ENCODE data around the gene CBR4. TPM values are rescaled to one million over a fixed set of nuclear protein-coding genes. Genes with fewer than 3 reads are reported as not detected.
"Not testable (repeated sequence)": the region's sequence is repeated elsewhere in the genome, so short reads cannot be mapped to it uniquely, and the experiment has no call there.

CBR4 gene
- total and polyA plus RNA-seq, 10 donors = 7.5 to 33.4 (median 21.3) TPM

- TF ChIP-seq, protein P1, sequence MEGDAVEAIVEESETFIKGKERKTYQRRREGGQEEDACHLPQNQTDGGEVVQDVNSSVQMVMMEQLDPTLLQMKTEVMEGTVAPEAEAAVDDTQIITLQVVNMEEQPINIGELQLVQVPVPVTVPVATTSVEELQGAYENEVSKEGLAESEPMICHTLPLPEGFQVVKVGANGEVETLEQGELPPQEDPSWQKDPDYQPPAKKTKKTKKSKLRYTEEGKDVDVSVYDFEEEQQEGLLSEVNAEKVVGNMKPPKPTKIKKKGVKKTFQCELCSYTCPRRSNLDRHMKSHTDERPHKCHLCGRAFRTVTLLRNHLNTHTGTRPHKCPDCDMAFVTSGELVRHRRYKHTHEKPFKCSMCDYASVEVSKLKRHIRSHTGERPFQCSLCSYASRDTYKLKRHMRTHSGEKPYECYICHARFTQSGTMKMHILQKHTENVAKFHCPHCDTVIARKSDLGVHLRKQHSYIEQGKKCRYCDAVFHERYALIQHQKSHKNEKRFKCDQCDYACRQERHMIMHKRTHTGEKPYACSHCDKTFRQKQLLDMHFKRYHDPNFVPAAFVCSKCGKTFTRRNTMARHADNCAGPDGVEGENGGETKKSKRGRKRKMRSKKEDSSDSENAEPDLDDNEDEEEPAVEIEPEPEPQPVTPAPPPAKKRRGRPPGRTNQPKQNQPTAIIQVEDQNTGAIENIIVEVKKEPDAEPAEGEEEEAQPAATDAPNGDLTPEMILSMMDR (IDR thresholded peaks at IDR 0.05 in 8 of 11, conservative IDR thresholded peaks at IDR 0.05 in 3 of 11) = no peak
- TF ChIP-seq POLR2A (IDR thresholded peaks at IDR 0.05) (no peak), POLR2AphosphoS5 (IDR thresholded peaks at IDR 0.05) (no peak)
- Histone ChIP-seq H3K27me3 (replicated peaks in 1 of 7) (no peaks in the 10 kb centered on the region), H3K36me3 (no peaks in the 10 kb centered on the region), H3K4me3 (no peak overlapping the region), H3K27ac (no peak overlapping the region), H3K4me1 (no peaks in the 10 kb centered on the region), H3K9me3 (no peaks in the 10 kb centered on the region)
- intact Hi-C loops (cut with DNase I; ENCODE audit: low total_unique reads) = no loop called here
- 87 to 98% (median 92%) methylated on average over 2 of the region's 2 CpGs for WGBS, 5 donors
- no peak for DNase-seq
Observed at GRCh38 chr4:169042608-169043007, 32.6 kb upstream of the CBR4 start.

- 86 to 91% (median 86%) methylated on average over 7 of the region's 7 CpGs for WGBS, 5 donors
- Histone ChIP-seq H3K4me1 (no peaks in the 10 kb centered on the region), H3K27ac (no peak overlapping the region), H3K4me3 (no peak overlapping the region), H3K9me3 (no peaks in the 10 kb centered on the region), H3K27me3 (replicated peaks in 1 of 7) (no peaks in the 10 kb centered on the region), H3K36me3 (no peaks in the 10 kb centered on the region)
- intact Hi-C loops (cut with DNase I; ENCODE audit: low total_unique reads) = no loop called here
- TF ChIP-seq POLR2A (IDR thresholded peaks at IDR 0.05) = no peak
- TF ChIP-seq POLR2AphosphoS5 (IDR thresholded peaks at IDR 0.05) = no peak
- TF ChIP-seq, protein P1 (IDR thresholded peaks at IDR 0.05 in 8 of 11, conservative IDR thresholded peaks at IDR 0.05 in 3 of 11) = no peak
- no peak for DNase-seq
Observed at GRCh38 chr4:169040559-169041261, 30.7 kb upstream of the CBR4 start.

DNA sequence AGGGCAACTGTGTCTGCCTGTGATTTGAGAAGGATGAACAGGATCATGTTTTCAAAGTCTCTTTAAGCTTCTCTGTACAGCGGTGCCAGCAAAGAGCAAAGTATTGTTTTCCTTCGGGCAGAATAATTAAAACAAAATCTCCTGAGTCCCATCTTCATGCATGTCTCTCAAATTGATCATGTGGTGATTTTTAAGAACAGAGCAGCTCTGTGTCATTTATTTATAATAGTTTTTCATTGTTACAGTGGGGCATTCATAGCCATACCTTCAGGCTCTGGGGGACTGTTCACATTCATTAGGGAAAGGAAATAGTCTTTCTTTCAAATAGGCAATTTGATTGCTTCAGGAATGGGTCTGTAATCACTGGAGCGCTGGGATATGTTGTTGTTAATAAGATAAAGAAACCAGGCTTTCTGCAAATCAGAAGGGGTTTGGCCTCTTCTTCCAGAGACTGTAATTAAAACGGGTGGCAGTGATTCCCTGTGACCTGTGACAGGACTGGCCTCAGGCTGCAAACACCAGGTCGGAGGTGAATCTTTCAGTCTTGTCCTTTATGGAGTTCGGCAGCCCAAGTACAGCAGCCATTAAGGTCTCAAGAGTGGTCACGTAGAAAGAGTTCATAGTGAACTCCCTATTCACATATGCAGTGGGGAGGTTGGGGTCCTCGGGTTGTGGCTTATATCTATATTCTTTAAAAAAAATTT is 29.3 kb upstream of the CBR4 start:
- TF ChIP-seq, protein P1 (IDR thresholded peaks at IDR 0.05 in 8 of 11, conservative IDR thresholded peaks at IDR 0.05 in 3 of 11) = no peak
- no peak for TF ChIP-seq POLR2AphosphoS5 (IDR thresholded peaks at IDR 0.05)
- no peak for TF ChIP-seq POLR2A (IDR thresholded peaks at IDR 0.05)
- intact Hi-C loops (cut with DNase I; ENCODE audit: low total_unique reads) = no loop called here
- Histone ChIP-seq H3K27me3 (replicated peaks in 1 of 7) (no peaks in the 10 kb centered on the region), H3K4me1 (no peaks in the 10 kb centered on the region), H3K4me3 (no peak overlapping the region), H3K27ac (no peak overlapping the region), H3K9me3 (no peaks in the 10 kb centered on the region), H3K36me3 (no peaks in the 10 kb centered on the region)
- 85 to 92% (median 89%) methylated on average over 8 of the region's 8 CpGs for WGBS, 5 donors
- no peak for DNase-seq

GRCh38 chr4:169037506-169037905 is 27.5 kb upstream of the CBR4 start:
- H3K27me3 ChIP-seq (replicated peaks in 1 of 7) = no peaks in the 10 kb centered on the region
- no peaks in the 10 kb centered on the region for H3K4me1 ChIP-seq
- WGBS, 5 donors = 82 to 95% (median 90%) methylated on average over 3 of the region's 3 CpGs

GRCh38 chr4:169035871-169036620 is 26.0 kb upstream of the CBR4 start:
- 93 to 97% (median 96%) methylated on average over 13 to 31 of the region's 35 CpGs for WGBS, 5 donors
- H3K27ac ChIP-seq; H3K4me1 ChIP-seq; H3K36me3 ChIP-seq; intact Hi-C loops (cut with DNase I; ENCODE audit: low total_unique reads); H3K9me3 ChIP-seq; H3K4me3 ChIP-seq; H3K27me3 ChIP-seq (replicated peaks in 1 of 7); DNase-seq: not testable (repeated sequence)

More at GRCh38 chr4:169037506-169037905, 27.5 kb upstream of the CBR4 start:
- Histone ChIP-seq H3K9me3 (no peaks in the 10 kb centered on the region), H3K4me3 (no peak overlapping the region), H3K36me3 (no peaks in the 10 kb centered on the region), H3K27ac (no peak overlapping the region)
- intact Hi-C loops (cut with DNase I; ENCODE audit: low total_unique reads) = no loop called here
- DNase-seq = no peak
- TF ChIP-seq POLR2AphosphoS5 (IDR thresholded peaks at IDR 0.05) (no peak), POLR2A (IDR thresholded peaks at IDR 0.05) (no peak)
- TF ChIP-seq, protein P1 (IDR thresholded peaks at IDR 0.05 in 8 of 11, conservative IDR thresholded peaks at IDR 0.05 in 3 of 11) = no peak

Data from spleen (tissue), 11 donors.